ENCODE results near the gene CHEK1.
A peak's percentile ranks its signal among the peaks of the same experiment; 100 is the strongest.
"Not testable (repeated sequence)": the region's sequence is repeated elsewhere in the genome, so short reads cannot be mapped to it uniquely, and the experiment has no call there.

CHEK1 gene

GRCh38 chr11:125701858-125702621 is 77.1 kb downstream of the CHEK1 start:
- H3K4me3 ChIP-seq (ENCODE audit: low read depth, low read length) = no peak overlapping the region
- DNase-seq (ENCODE audit: low read depth) = no peak
- no peak for TF ChIP-seq CTCF (IDR thresholded peaks at IDR 0.05; ENCODE audit: low read depth, low read length, missing control alignments)

GRCh38 chr11:125704686-125705085 is 79.7 kb downstream of the CHEK1 start:
- not testable (repeated sequence) for DNase-seq (ENCODE audit: low read depth); H3K4me3 ChIP-seq (ENCODE audit: low read depth, low read length)

GRCh38 chr11:125720781-125721180 is 95.8 kb downstream of the CHEK1 start:
- no peak overlapping the region for H3K4me3 ChIP-seq (ENCODE audit: low read depth, low read length)
- no peak for DNase-seq (ENCODE audit: low read depth)
- TF ChIP-seq CTCF (IDR thresholded peaks at IDR 0.05; ENCODE audit: low read depth, low read length, missing control alignments) = no peak

GRCh38 chr11:125724125-125724524 is 99.2 kb downstream of the CHEK1 start:
- DNase-seq (ENCODE audit: low read depth) = no peak
- no peak overlapping the region for H3K4me3 ChIP-seq (ENCODE audit: low read depth, low read length)
- peak; percentile 19 for TF ChIP-seq CTCF (IDR thresholded peaks at IDR 0.05; ENCODE audit: low read depth, low read length, missing control alignments)
